Uterus (tissue), 2 donors: ENCODE results near the gene ZNF217.

Experiments used
- CTCF ChIP-seq, 4 experiments: fragments of 200-600 bp in 2 of 4; fragments of 450-650 bp in 2 of 4; sonication (generic) in 2 of 4; IDR thresholded peaks; one replicate each; pipeline ENCODE4 v1.5.1; 2016 to 2019; ENCODE audit warnings: antibody characterized with exemption in 4 of 4, mild to moderate bottlenecking in 2 of 4, moderate library complexity in 1 of 4
- POLR2A ChIP-seq, 2 donors: fragments of 450-650 bp; IDR thresholded peaks; one replicate each; pipeline ENCODE4 v1.6.1; 2016; ENCODE audit warnings: antibody characterized with exemption in 2 of 2, mild to moderate bottlenecking in 1 of 2, moderate library complexity in 1 of 2

- TF ChIP-seq CTCF (IDR thresholded peaks at IDR 0.05), result no peak
- no peak for TF ChIP-seq POLR2A (IDR thresholded peaks at IDR 0.05)
Observed at GRCh38 chr20:53586640-53587039, 7.0 kb downstream of the ZNF217 start.
